Measurements from ENCODE around the gene FARS2. TPM values are rescaled to one million over a fixed set of nuclear protein-coding genes. Genes with fewer than 3 reads are reported as not detected.

FARS2 gene
- total and polyA plus RNA-seq, 2 donors (not counting 3 experiments of a cell fraction or from before 2014, with no cell fraction given) = 20.2 to 20.5 TPM

DNA sequence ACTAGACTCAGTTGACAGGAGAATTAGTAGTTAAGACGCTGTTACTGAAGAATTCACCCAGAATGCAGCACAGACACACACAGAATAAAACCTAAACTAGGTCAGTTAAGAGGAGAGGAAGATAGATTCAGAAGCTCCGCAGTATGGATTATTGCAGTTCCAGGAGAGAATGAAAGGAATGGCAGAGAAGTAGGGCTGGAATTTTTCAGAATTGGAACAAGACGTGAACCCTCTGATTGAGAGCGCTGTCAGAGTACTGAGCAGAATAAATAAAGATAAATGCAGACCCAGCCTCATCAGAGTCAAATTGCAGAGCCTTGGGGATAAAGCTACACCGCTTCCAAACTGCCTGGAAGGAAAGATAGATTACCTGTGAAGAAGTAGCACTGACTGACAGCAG, 344.6 kb downstream of the FARS2 start:
- FAIRE-seq = no peak
- no peaks in the 10 kb centered on the region for H3K79me2 ChIP-seq (ENCODE audit: control insufficient read depth, insufficient read depth, low read length)
- H4K20me1 ChIP-seq (replicated peaks; ENCODE audit: control insufficient read depth, extremely low read depth, insufficient read depth, low read length) = no peaks in the 10 kb centered on the region
- intact Hi-C loops (cut with micrococcal nuclease) (no loop called here), dilution Hi-C loops (cut with MboI; ENCODE audit: extremely low pct_ligation_motif_present, low sequenced_read_pairs) (no loop called here)
- H3K4me2 ChIP-seq (ENCODE audit: insufficient read depth, low read length) = no peak overlapping the region
- no peak for DNase-seq (ENCODE audit: low read depth, low spot score)
- TF ChIP-seq MYC (IDR thresholded peaks at IDR 0.05; ENCODE audit: low read depth, low read length) (no peak), POLR2AphosphoS5 (IDR thresholded peaks at IDR 0.05; ENCODE audit: insufficient read depth, low read depth, low read length) (no peak), POLR2A (IDR thresholded peaks at IDR 0.05; ENCODE audit: low read depth, low read length) (no peak), JUN (IDR thresholded peaks at IDR 0.05; ENCODE audit: borderline replicate concordance, insufficient read depth, insufficient read length, low read depth) (no peak), FOS (IDR thresholded peaks at IDR 0.05; ENCODE audit: borderline replicate concordance, insufficient read depth, low read length) (no peak), EZH2 (IDR thresholded peaks at IDR 0.05; ENCODE audit: borderline replicate concordance, low read depth, low read length, severe bottlenecking) (no peak)
- TF ChIP-seq, protein P1, sequence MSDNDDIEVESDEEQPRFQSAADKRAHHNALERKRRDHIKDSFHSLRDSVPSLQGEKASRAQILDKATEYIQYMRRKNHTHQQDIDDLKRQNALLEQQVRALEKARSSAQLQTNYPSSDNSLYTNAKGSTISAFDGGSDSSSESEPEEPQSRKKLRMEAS (IDR thresholded peaks at IDR 0.05; ENCODE audit: insufficient read depth, insufficient read length) = no peak
- no peaks in the 10 kb centered on the region for H3K9me1 ChIP-seq (replicated peaks; ENCODE audit: control insufficient read depth, extremely low read depth, insufficient read depth, low read length)
- CTCF ChIA-PET = no interaction called here
- no peak overlapping the region for H3K27ac ChIP-seq (ENCODE audit: insufficient read depth, low read depth, low read length)
- H3K4me3 ChIP-seq (replicated peaks in 1 of 3; ENCODE audit: insufficient read depth in 1 of 3, low read depth in 1 of 3, low read length in 3 of 3) = no peak overlapping the region
- no TSS peak for BruUV-seq (replicated peaks)
- H3K9me3 ChIP-seq (replicated peaks; ENCODE audit: control insufficient read depth, insufficient read depth, low read length) = no peaks in the 10 kb centered on the region
- no peak overlapping the region for H3K9ac ChIP-seq (replicated peaks; ENCODE audit: extremely low read depth, insufficient read depth, low read length)
- H3K4me1 ChIP-seq (ENCODE audit: control insufficient read depth, extremely low read depth, insufficient read depth, low read length) = no peaks in the 10 kb centered on the region
- POLR2A ChIA-PET = no interaction called here
- H3K36me3 ChIP-seq (ENCODE audit: control insufficient read depth in 2 of 2, extremely low read depth in 1 of 2, insufficient read depth in 2 of 2, low read length in 2 of 2) = no peaks in the 10 kb centered on the region
- H3K27me3 ChIP-seq (ENCODE audit: control insufficient read depth in 2 of 2, insufficient read depth in 2 of 2, low read length in 2 of 2) = no peaks in the 10 kb centered on the region
- H2AFZ ChIP-seq (ENCODE audit: low read depth, low read length) = no peak overlapping the region

DNA sequence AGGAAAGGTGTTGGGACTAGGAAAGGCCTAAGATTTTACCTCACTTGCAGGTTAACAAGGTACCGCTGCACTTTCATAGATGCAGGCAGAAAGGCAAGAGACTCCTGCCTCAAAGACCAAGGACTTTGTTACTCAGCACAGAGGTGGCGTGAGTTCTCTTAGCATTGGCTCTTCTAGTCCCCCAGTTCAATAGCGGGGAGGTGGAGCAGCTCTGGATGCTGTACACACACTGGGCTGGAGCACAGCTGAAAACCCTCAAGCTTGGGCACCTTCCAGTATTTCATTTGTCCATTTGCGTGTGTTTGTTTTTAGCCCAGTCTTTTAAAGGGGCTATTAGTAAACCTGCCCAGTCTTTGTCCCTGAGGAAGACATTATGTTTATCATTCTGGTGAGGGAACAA, 345.2 kb downstream of the FARS2 start:
- Histone ChIP-seq H3K36me3 (ENCODE audit: control insufficient read depth in 2 of 2, extremely low read depth in 1 of 2, insufficient read depth in 2 of 2, low read length in 2 of 2) (no peaks in the 10 kb centered on the region), H3K27ac (ENCODE audit: insufficient read depth, low read depth, low read length) (no peak overlapping the region), H3K9ac (replicated peaks; ENCODE audit: extremely low read depth, insufficient read depth, low read length) (no peak overlapping the region), H3K9me1 (replicated peaks; ENCODE audit: control insufficient read depth, extremely low read depth, insufficient read depth, low read length) (no peaks in the 10 kb centered on the region), H3K9me3 (replicated peaks; ENCODE audit: control insufficient read depth, insufficient read depth, low read length) (no peaks in the 10 kb centered on the region), H3K4me2 (ENCODE audit: insufficient read depth, low read length) (no peak overlapping the region), H3K4me3 (replicated peaks in 1 of 3; ENCODE audit: insufficient read depth in 1 of 3, low read depth in 1 of 3, low read length in 3 of 3) (no peak overlapping the region), H3K27me3 (ENCODE audit: control insufficient read depth in 2 of 2, insufficient read depth in 2 of 2, low read length in 2 of 2) (no peaks in the 10 kb centered on the region), H2AFZ (ENCODE audit: low read depth, low read length) (no peak overlapping the region), H4K20me1 (replicated peaks; ENCODE audit: control insufficient read depth, extremely low read depth, insufficient read depth, low read length) (no peaks in the 10 kb centered on the region), H3K4me1 (ENCODE audit: control insufficient read depth, extremely low read depth, insufficient read depth, low read length) (no peaks in the 10 kb centered on the region), H3K79me2 (ENCODE audit: control insufficient read depth, insufficient read depth, low read length) (no peaks in the 10 kb centered on the region)
- FAIRE-seq (no peak), DNase-seq (ENCODE audit: low read depth, low spot score) (no peak)
- ChIA-PET CTCF (no interaction called here), POLR2A (no interaction called here)
- TF ChIP-seq POLR2A (IDR thresholded peaks at IDR 0.05; ENCODE audit: low read depth, low read length) (no peak), EZH2 (IDR thresholded peaks at IDR 0.05; ENCODE audit: borderline replicate concordance, low read depth, low read length, severe bottlenecking) (no peak), POLR2AphosphoS5 (IDR thresholded peaks at IDR 0.05; ENCODE audit: insufficient read depth, low read depth, low read length) (no peak), FOS (IDR thresholded peaks at IDR 0.05; ENCODE audit: borderline replicate concordance, insufficient read depth, low read length) (no peak), JUN (IDR thresholded peaks at IDR 0.05; ENCODE audit: borderline replicate concordance, insufficient read depth, insufficient read length, low read depth) (no peak)
- TF ChIP-seq, protein P1 (IDR thresholded peaks at IDR 0.05; ENCODE audit: insufficient read depth, insufficient read length) = no peak
- TF ChIP-seq, protein P2, sequence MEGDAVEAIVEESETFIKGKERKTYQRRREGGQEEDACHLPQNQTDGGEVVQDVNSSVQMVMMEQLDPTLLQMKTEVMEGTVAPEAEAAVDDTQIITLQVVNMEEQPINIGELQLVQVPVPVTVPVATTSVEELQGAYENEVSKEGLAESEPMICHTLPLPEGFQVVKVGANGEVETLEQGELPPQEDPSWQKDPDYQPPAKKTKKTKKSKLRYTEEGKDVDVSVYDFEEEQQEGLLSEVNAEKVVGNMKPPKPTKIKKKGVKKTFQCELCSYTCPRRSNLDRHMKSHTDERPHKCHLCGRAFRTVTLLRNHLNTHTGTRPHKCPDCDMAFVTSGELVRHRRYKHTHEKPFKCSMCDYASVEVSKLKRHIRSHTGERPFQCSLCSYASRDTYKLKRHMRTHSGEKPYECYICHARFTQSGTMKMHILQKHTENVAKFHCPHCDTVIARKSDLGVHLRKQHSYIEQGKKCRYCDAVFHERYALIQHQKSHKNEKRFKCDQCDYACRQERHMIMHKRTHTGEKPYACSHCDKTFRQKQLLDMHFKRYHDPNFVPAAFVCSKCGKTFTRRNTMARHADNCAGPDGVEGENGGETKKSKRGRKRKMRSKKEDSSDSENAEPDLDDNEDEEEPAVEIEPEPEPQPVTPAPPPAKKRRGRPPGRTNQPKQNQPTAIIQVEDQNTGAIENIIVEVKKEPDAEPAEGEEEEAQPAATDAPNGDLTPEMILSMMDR (IDR thresholded peaks at IDR 0.05; ENCODE audit: extremely low read depth in 1 of 2, insufficient read depth in 1 of 2, low read depth in 1 of 2, low read length in 2 of 2) = no peak
- intact Hi-C loops (cut with micrococcal nuclease) = no loop called here
- no TSS peak for BruUV-seq (replicated peaks)
- dilution Hi-C loops (cut with MboI; ENCODE audit: extremely low pct_ligation_motif_present, low sequenced_read_pairs) = no loop called here
